ENCODE measurements around the gene RIC1. TPM values are rescaled to one million over a fixed set of nuclear protein-coding genes. Genes with fewer than 3 reads are reported as not detected.
"Not testable (repeated sequence)": the region's sequence is repeated elsewhere in the genome, so short reads cannot be mapped to it uniquely, and the experiment has no call there.

The RIC1 gene
- total RNA-seq, 2 experiments from 2014 or later, result 17.7 to 20.2 TPM

DNA sequence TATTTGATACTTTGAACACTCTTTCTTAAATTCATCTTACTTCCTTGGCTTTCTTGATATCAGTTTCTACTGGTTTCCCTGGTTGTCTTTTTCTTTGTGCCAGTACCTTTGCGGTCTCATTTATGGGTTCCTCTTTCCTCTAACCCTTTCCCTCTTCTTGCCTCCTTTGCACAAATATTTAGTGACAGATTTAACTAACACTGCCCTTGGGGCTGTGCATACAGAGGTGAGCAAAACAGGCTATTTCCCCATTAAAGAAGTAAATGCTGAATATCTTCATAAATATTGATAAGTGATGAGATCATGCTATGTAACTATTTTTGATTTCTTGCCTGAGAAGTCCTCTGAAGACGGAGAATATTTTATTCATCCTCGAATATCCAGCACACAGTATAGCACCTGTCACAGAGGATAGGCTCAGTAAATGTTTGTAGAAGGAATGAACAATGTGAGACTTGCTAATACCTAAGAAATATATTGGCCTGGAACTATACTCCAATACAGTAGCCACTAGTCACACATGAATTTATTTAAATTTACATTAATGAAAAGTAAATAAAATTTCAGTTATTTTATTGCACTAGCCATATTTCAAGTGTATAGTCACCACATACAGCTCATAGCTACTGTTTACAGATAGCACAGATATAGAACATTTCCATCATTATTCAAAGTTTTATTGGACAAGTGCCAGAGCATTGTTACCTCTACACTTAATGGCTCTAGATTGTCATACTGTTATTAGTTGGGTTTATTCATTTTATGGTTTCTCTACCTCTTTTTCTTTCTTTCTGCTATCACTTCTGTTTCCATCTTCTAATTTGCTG lies 90.4 kb downstream of the RIC1 start:
- H3K4me1 Mint-ChIP-seq, result no peaks in the 10 kb centered on the region
- H3K36me3 Mint-ChIP-seq (ENCODE audit: low read depth), result peaks cover 61% of the 10 kb centered on the region
- ChIA-PET POLR2A (no interaction called here), CTCF (no interaction called here)
- no peaks in the 10 kb centered on the region for H3K27me3 Mint-ChIP-seq
- peaks cover 15% of the 10 kb centered on the region for H3K9me3 Mint-ChIP-seq
- H3K4me3 Mint-ChIP-seq, result no peak overlapping the region
- DNase-seq, result no peak
- H3K27ac Mint-ChIP-seq, result no peak overlapping the region

- Mint-ChIP-seq H3K4me1 (no peaks in the 10 kb centered on the region), H3K4me3 (no peak overlapping the region), H3K36me3 (ENCODE audit: low read depth) (peaks cover 65% of the 10 kb centered on the region), H3K9me3 (peaks cover 18% of the 10 kb centered on the region), H3K27me3 (no peaks in the 10 kb centered on the region), H3K27ac (no peak overlapping the region)
- ChIA-PET POLR2A (no interaction called here), CTCF (no interaction called here)
- DNase-seq, result no peak
Measured at GRCh38 chr9:5720151-5720550, 91.2 kb downstream of the RIC1 start.

DNA sequence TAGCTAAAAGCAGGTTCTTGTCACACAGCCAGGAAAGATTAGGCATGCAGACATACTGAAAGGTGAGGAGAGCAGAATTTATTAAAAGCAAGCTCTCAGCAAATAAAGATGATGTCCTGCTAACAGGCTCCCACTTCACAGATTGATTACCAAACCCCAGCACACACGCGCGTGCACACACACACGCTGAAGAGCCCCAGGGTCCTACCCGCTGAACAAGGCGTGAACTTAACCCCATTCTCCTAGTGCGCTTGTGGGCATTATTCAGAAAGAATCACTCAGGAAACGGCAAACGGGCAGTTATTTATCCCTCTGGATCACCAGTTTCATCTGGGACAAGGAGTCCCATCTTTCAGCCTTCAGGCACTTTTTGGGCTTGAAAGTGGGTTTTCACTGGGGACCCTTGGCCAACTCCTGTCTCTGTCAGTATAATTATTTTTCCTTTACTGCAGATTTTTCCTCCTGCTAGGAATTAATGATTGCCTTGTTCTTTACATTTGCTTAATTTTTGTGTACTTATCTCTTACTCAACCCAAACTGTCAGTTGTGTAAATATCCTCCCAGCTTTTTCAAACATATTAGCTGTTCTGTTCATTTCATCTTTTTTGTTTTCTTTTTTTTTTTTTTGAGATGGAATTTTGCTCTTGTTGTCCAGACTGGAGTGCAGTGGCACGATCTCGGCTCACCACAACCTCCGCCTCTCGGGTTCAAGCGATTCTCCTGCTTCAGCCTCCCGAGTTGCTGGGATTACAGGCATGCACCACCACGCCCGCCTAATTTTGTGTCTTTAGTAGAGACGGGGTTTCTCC lies 92.6 kb downstream of the RIC1 start:
- no peak overlapping the region for H3K27ac Mint-ChIP-seq
- H3K4me1 Mint-ChIP-seq, result no peaks in the 10 kb centered on the region
- H3K9me3 Mint-ChIP-seq, result peaks cover 21% of the 10 kb centered on the region
- no peaks in the 10 kb centered on the region for H3K27me3 Mint-ChIP-seq
- CTCF ChIA-PET, result interaction anchor here (0.7 kb wide), 1 partner anchor 111 kb away, joined by 3 read pairs; no protein-coding TSS in a partner anchor
- no peak for DNase-seq
- peaks cover 69% of the 10 kb centered on the region for H3K36me3 Mint-ChIP-seq (ENCODE audit: low read depth)
- POLR2A ChIA-PET, result no interaction called here
- H3K4me3 Mint-ChIP-seq, result no peak overlapping the region

- DNase-seq, H3K27ac Mint-ChIP-seq, POLR2A ChIA-PET, H3K4me3 Mint-ChIP-seq, H3K4me1 Mint-ChIP-seq, CTCF ChIA-PET, H3K27me3 Mint-ChIP-seq: not testable (repeated sequence)
- peaks cover 72% of the 10 kb centered on the region for H3K36me3 Mint-ChIP-seq (ENCODE audit: low read depth)
- H3K9me3 Mint-ChIP-seq, result peaks cover 18% of the 10 kb centered on the region
Measured at GRCh38 chr9:5722679-5723078, 93.8 kb downstream of the RIC1 start.

DNA sequence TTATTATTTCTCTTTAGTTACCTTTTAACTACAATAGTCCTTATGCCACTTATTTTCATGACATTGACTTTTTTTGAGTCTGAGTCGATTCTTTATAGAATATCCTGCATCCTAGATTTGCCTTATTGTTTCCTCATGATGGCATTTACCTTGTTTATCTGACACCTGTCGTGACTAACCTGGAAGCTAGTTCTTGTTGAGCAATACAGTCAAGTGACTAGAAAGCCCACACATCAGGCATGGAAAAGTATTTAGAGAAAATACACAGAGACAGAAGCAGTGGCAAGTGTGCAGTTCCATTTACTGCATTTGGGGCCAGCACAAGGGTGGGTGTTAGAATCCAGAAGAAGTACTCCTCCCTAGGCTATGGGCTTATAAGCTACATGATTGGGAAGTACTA lies 106.2 kb downstream of the RIC1 start:
- POLR2A ChIA-PET, result no interaction called here
- no peak overlapping the region for H3K4me3 Mint-ChIP-seq
- H3K4me1 Mint-ChIP-seq, result no peaks in the 10 kb centered on the region
- no peaks in the 10 kb centered on the region for H3K27me3 Mint-ChIP-seq
- H3K36me3 Mint-ChIP-seq (ENCODE audit: low read depth), result peaks cover 29% of the 10 kb centered on the region
- CTCF ChIA-PET, result no interaction called here
- H3K9me3 Mint-ChIP-seq, result no peaks in the 10 kb centered on the region
- H3K27ac Mint-ChIP-seq, result no peak overlapping the region
- DNase-seq, result no peak

- no peak for DNase-seq
- Mint-ChIP-seq H3K27ac (no peak overlapping the region), H3K4me1 (no peaks in the 10 kb centered on the region), H3K9me3 (no peaks in the 10 kb centered on the region), H3K27me3 (no peaks in the 10 kb centered on the region), H3K36me3 (ENCODE audit: low read depth) (peaks cover 34% of the 10 kb centered on the region), H3K4me3 (no peak overlapping the region)
- ChIA-PET CTCF (no interaction called here), POLR2A (no interaction called here)
Measured at GRCh38 chr9:5736563-5737346, 107.8 kb downstream of the RIC1 start.

- ChIA-PET CTCF (interaction anchor here (0.7 to 1.0 kb wide), 4 partner anchors 14 to 284 kb away, joined by 3 to 5 read pairs (median 4); no protein-coding TSS in a partner anchor), POLR2A (no interaction called here)
- no peak overlapping the region for H3K27ac Mint-ChIP-seq
- H3K36me3 Mint-ChIP-seq (ENCODE audit: low read depth), result peaks cover 49% of the 10 kb centered on the region
- peaks cover under 1% of the 10 kb centered on the region for H3K9me3 Mint-ChIP-seq
- no peaks in the 10 kb centered on the region for H3K4me1 Mint-ChIP-seq
- no peaks in the 10 kb centered on the region for H3K27me3 Mint-ChIP-seq
- no peak overlapping the region for H3K4me3 Mint-ChIP-seq
- DNase-seq, result no peak
Measured at GRCh38 chr9:5743109-5743508, 114.2 kb downstream of the RIC1 start.

DNA sequence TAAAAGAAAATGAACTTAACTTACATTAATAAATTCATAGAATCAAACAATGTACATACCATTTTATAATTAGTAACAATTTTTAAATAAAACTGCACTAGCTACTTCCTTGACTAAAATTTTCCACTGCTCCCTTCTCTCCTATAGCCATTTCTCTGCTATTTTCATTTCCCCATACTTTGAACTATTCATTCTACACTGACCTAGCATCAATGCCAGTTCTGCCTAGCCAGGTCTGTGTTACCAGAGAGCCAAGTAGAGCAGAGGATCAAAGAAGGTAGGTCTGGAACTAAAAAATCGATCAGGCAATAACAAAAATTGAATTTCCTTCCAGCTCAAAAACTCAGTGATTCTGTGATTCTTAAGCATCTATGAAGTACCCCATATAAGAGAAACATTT lies 119.5 kb downstream of the RIC1 start:
- Mint-ChIP-seq H3K4me3 (no peak overlapping the region), H3K4me1 (peaks cover 14% of the 10 kb centered on the region), H3K27ac (no peak overlapping the region), H3K27me3 (no peaks in the 10 kb centered on the region), H3K9me3 (peaks cover 4% of the 10 kb centered on the region), H3K36me3 (ENCODE audit: low read depth) (peaks cover 52% of the 10 kb centered on the region)
- ChIA-PET POLR2A (no interaction called here), CTCF (interaction anchor here (0.6 to 1.0 kb wide), 2 partner anchors 15 to 16 kb away, joined by 3 to 7 read pairs; no protein-coding TSS in a partner anchor)
- DNase-seq, result no peak

DNA sequence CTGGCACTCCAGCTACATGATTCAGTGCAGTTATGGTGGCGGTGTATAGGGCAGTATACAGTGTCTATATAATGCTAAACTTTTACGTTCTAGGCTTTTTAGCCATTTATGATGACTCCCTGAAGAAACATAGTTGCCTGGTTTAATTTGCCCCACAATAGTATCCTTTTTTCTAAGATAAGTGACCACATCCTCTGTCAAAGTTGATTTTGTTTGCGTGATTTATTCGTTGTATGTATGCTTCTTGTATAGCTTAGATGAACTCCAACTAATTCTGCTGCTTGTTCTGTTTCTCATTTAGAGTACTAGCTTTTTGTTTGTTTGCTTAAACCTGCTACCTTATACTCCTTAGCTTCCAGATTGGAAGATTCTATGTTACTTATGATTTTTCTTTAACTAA lies 120.4 kb downstream of the RIC1 start:
- DNase-seq, result no peak
- ChIA-PET POLR2A (no interaction called here), CTCF (interaction anchor here (0.7 to 1.1 kb wide), 4 partner anchors 12 to 48 kb away, joined by 4 to 7 read pairs (median 6); no protein-coding TSS in a partner anchor)
- Mint-ChIP-seq H3K4me3 (no peak overlapping the region), H3K36me3 (ENCODE audit: low read depth) (peaks cover 51% of the 10 kb centered on the region), H3K9me3 (peaks cover 4% of the 10 kb centered on the region), H3K27me3 (no peaks in the 10 kb centered on the region), H3K4me1 (peaks cover 14% of the 10 kb centered on the region), H3K27ac (no peak overlapping the region)

DNA sequence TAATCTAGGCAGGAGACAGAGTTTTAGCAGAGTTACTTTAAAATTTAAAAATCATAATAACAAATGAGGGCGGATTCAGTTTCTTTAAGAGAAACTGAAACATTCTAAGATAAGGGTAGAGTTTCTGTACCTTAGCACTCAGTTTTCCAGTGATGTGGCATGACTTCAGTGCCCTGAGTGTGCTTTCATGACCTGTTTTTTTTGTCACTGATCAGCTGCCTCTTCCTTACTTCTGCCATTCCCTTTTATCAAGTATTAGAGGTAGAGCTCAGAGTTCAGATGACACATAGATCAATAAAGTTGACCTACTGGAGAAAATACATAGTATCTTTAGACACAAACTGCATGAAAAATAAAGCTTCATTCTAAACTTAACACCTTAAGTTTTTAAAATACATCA lies 121.7 kb downstream of the RIC1 start:
- ChIA-PET POLR2A (no interaction called here), CTCF (interaction anchor here (2.1 kb wide), 1 partner anchor 13 kb away, joined by 5 read pairs; no protein-coding TSS in a partner anchor)
- Mint-ChIP-seq H3K27me3 (no peaks in the 10 kb centered on the region), H3K9me3 (peaks cover 4% of the 10 kb centered on the region), H3K36me3 (ENCODE audit: low read depth) (peaks cover 40% of the 10 kb centered on the region), H3K4me1 (peaks cover 14% of the 10 kb centered on the region), H3K4me3 (no peak overlapping the region), H3K27ac (no peak overlapping the region)
- no peak for DNase-seq

GRCh38 chr9:5756633-5757032 lies 127.7 kb downstream of the RIC1 start:
- Mint-ChIP-seq H3K9me3 (no peaks in the 10 kb centered on the region), H3K36me3 (ENCODE audit: low read depth) (peaks cover 42% of the 10 kb centered on the region), H3K4me3 (no peak overlapping the region), H3K27me3 (no peaks in the 10 kb centered on the region), H3K4me1 (peaks cover 4% of the 10 kb centered on the region), H3K27ac (no peak overlapping the region)
- POLR2A ChIA-PET, result no interaction called here
- DNase-seq, result no peak
- CTCF ChIA-PET, result no interaction called here

GRCh38 chr9:5760338-5760737 lies 131.4 kb downstream of the RIC1 start:
- H3K36me3 Mint-ChIP-seq (ENCODE audit: low read depth), result peaks cover 60% of the 10 kb centered on the region
- H3K27me3 Mint-ChIP-seq, result no peaks in the 10 kb centered on the region
- no peak overlapping the region for H3K4me3 Mint-ChIP-seq
- peaks cover 22% of the 10 kb centered on the region for H3K4me1 Mint-ChIP-seq
- POLR2A ChIA-PET, result no interaction called here
- H3K9me3 Mint-ChIP-seq, result no peaks in the 10 kb centered on the region
- CTCF ChIA-PET, result interaction anchor here (0.7 to 1.5 kb wide), 4 partner anchors 8 to 73 kb away, joined by 3 read pairs; partner anchors contain the start of gene ERMP1
- H3K27ac Mint-ChIP-seq, result peak overlapping the region; percentile 43
- no peak for DNase-seq
